ENCODE measurements around the gene ATP6AP2. TPM values are rescaled to one million over a fixed set of nuclear protein-coding genes. Genes with fewer than 3 reads are reported as not detected.
A peak's percentile ranks its signal among the peaks of the same experiment; 100 is the strongest.

The ATP6AP2 gene
- total and polyA plus RNA-seq, 9 of the 15 experiments (the other 6 are each of a cell fraction or from before 2014, with no cell fraction given) = 23.3 to 131 (median 41.9) TPM

GRCh38 chrX:40571600-40571999, 9.2 kb upstream of the ATP6AP2 start (continued):
- no peak for TF ChIP-seq POLR3G (IDR thresholded peaks at IDR 0.05; ENCODE audit: extremely low read depth, insufficient read length, insufficient replicate concordance)
- TF ChIP-seq TFE3 (CRISPR knock-in tag; IDR thresholded peaks at IDR 0.05) = peak; percentile 51
- 0 out of 2 replicates have a peak, but pooled peaks have one; percentile 65 for TF ChIP-seq ZNF133 (CRISPR knock-in tag; IDR thresholded peaks at IDR 0.05)
- no peak for TF ChIP-seq ADNP (tag; IDR thresholded peaks at IDR 0.05)
- TF ChIP-seq ZNF311 (CRISPR knock-in tag; IDR thresholded peaks at IDR 0.05) = peak; percentile 96
- TF ChIP-seq KAT7 (CRISPR knock-in tag; IDR thresholded peaks at IDR 0.05; ENCODE audit: borderline replicate concordance) = no peak
- TF ChIP-seq ZNF140 (CRISPR knock-in tag; IDR thresholded peaks at IDR 0.05) = no peak; the same call in 1 of the 2 replicates
- TF ChIP-seq GTF2B (IDR thresholded peaks at IDR 0.05; ENCODE audit: extremely low read depth, insufficient read length) = no peak
- peak; percentile 99 for TF ChIP-seq ZNF766 (CRISPR knock-in tag; conservative IDR thresholded peaks at IDR 0.05)
- no peak for TF ChIP-seq CEBPG (CRISPR knock-in tag; IDR thresholded peaks at IDR 0.05)
- TF ChIP-seq CEBPG (tag; conservative IDR thresholded peaks at IDR 0.05 in 1 of 2, IDR thresholded peaks at IDR 0.05 in 1 of 2) = peak in 1 of 2 experiments; percentile 8; a peak in 1 of 4 replicates
- no peak for TF ChIP-seq RBFOX2 (IDR thresholded peaks at IDR 0.05; ENCODE audit: low read depth, low read length)
- TF ChIP-seq ZNF780A (CRISPR knock-in tag; IDR thresholded peaks at IDR 0.05) = 0 out of 2 replicates have a peak, but pooled peaks have one; percentile 28
- 0 out of 2 replicates have a peak, but pooled peaks have one; percentile 53 for TF ChIP-seq ZNF764 (CRISPR knock-in tag; IDR thresholded peaks at IDR 0.05; ENCODE audit: low read depth)
- no peak for TF ChIP-seq ZZZ3 (IDR thresholded peaks at IDR 0.05)
- peak; percentile 46; the same call in 1 of the 2 replicates for TF ChIP-seq ZBTB26 (CRISPR knock-in tag; IDR thresholded peaks at IDR 0.05)
- TF ChIP-seq E2F5 (CRISPR knock-in tag; IDR thresholded peaks at IDR 0.05) = no peak
- TF ChIP-seq MTA1 (IDR thresholded peaks at IDR 0.05; ENCODE audit: borderline replicate concordance) = 0 out of 2 replicates have a peak, but pooled peaks have one; percentile 21
- peak; percentile 94 for TF ChIP-seq HINFP (tag; conservative IDR thresholded peaks at IDR 0.05; ENCODE audit: low read depth)
- TF ChIP-seq SP1 (CRISPR knock-in tag; IDR thresholded peaks at IDR 0.05) = 0 out of 2 replicates have a peak, but pooled peaks have one; percentile 39
- no peak for TF ChIP-seq KLF16 (IDR thresholded peaks at IDR 0.05)
- TF ChIP-seq GTF2F1 (IDR thresholded peaks at IDR 0.05; ENCODE audit: low read depth, low read length) = no peak
- no peak for TF ChIP-seq ZNF217 (CRISPR knock-in tag; IDR thresholded peaks at IDR 0.05)
